H1 (cell line): Measurements from ENCODE around the gene NADSYN1. TPM values are rescaled to one million over a fixed set of nuclear protein-coding genes. Genes with fewer than 3 reads are reported as not detected.

ENCODE experiments used
- CTCF ChIA-PET: fragments of 300-600 bp; sonication (Branson Sonifier 250); formaldehyde crosslinking; loops from one replicate; lab custom pipeline; 2021; ENCODE audit not compliant: partially characterized antibody; lab: Charles Lee
- POLR2A ChIA-PET: fragments of 300-600 bp; sonication (Branson Sonifier 250); formaldehyde crosslinking; loops from one replicate; lab custom pipeline; 2021; ENCODE audit warnings: inconsistent platforms; ENCODE audit not compliant: partially characterized antibody; lab: Charles Lee
- DNase-seq, 2 experiments: peaks; one replicate each; pipeline versions ENCODE4 v3.0.0 to v3.0.0-alpha.2; 2010 to 2022; ENCODE audit warnings: low spot score in 2 of 2, low read depth in 1 of 2, mixed read lengths in 1 of 2
- FAIRE-seq: peaks from 2 replicates; lab custom pipeline; 2011; peaks lifted over from hg19 to GRCh38; lab: Jason Lieb, UNC
- H2AFZ ChIP-seq: 2 replicates; pipeline ENCODE4 v1.8.1; 2012; ENCODE audit warnings: low read length, inconsistent platforms
- H2AK5ac ChIP-seq: 2 replicates; pipeline ENCODE4 v1.6.1; 2013; ENCODE audit warnings: low read depth, low read length
- H2BK120ac ChIP-seq: replicated peaks from 2 replicates; pipeline ENCODE3; 2013; ENCODE audit warnings: low read depth, low read length, inconsistent platforms
- H2BK12ac ChIP-seq: 2 replicates; pipeline ENCODE4 v1.6.1; 2013; ENCODE audit warnings: low read depth, low read length
- H2BK15ac ChIP-seq: 2 replicates; pipeline ENCODE4 v1.6.1; 2013; ENCODE audit warnings: low read length
- H2BK20ac ChIP-seq: 2 replicates; pipeline ENCODE4 v1.6.1; 2013; ENCODE audit warnings: low read length
- H2BK5ac ChIP-seq: 2 replicates; pipeline ENCODE4 v1.6.1; 2013; ENCODE audit warnings: low read depth, low read length
- H3K14ac ChIP-seq: 2 replicates; pipeline ENCODE4 v1.6.1; 2013; ENCODE audit warnings: inconsistent platforms; ENCODE audit not compliant: insufficient read length
- H3K18ac ChIP-seq: 2 replicates; pipeline ENCODE4 v1.6.1; 2013; ENCODE audit warnings: low read length; ENCODE audit errors: extremely low read depth
- H3K23ac ChIP-seq: 2 replicates; pipeline ENCODE4 v1.6.1; 2013; ENCODE audit warnings: inconsistent platforms; ENCODE audit not compliant: insufficient read length
- H3K23me2 ChIP-seq: 2 replicates; pipeline ENCODE4 v1.6.1; 2013; ENCODE audit warnings: low read depth, low read length
- H3K27ac ChIP-seq: 2 replicates; pipeline ENCODE4 v1.6.1; 2011; ENCODE audit warnings: low read depth, low read length, inconsistent platforms
- H3K27me3 ChIP-seq, 4 experiments: replicated peaks in 1 of 4; 1 replicate in 1 of 4; 2 replicates in 3 of 4; pipeline versions ENCODE4 v1.6.1 to v1.8.1; 2011 to 2013; ENCODE audit warnings: low read length in 3 of 4, mild to moderate bottlenecking in 3 of 4, inconsistent platforms in 2 of 4, mixed read lengths in 2 of 4, moderate library complexity in 1 of 4; ENCODE audit not compliant: control insufficient read depth in 3 of 4, insufficient read depth in 3 of 4; ENCODE audit errors: extremely low read depth in 1 of 4
- H3K36me3 ChIP-seq, 4 experiments: 2 replicates each; pipeline versions ENCODE4 v1.6.1 to v1.8.1; 2011 to 2013; ENCODE audit warnings: mild to moderate bottlenecking in 4 of 4, low read length in 3 of 4, moderate library complexity in 2 of 4, control low read depth in 1 of 4, inconsistent platforms in 1 of 4; ENCODE audit not compliant: insufficient read depth in 4 of 4, control insufficient read depth in 2 of 4
- H3K4ac ChIP-seq: replicated peaks from 2 replicates; pipeline ENCODE3; 2013; ENCODE audit warnings: low read length, low read depth, mixed read lengths, inconsistent platforms; ENCODE audit not compliant: insufficient read length
- H3K4me1 ChIP-seq, 4 experiments: replicated peaks in 1 of 4; 1 replicate in 1 of 4; 2 replicates in 3 of 4; pipeline versions ENCODE4 v1.6.1 to v1.8.1; 2011 to 2013; ENCODE audit warnings: low read length in 3 of 4, inconsistent platforms in 2 of 4, mixed read lengths in 1 of 4; ENCODE audit not compliant: insufficient read depth in 4 of 4, control insufficient read depth in 3 of 4
- H3K4me2 ChIP-seq, 2 experiments: 2 replicates each; pipeline versions ENCODE4 v1.6.1 to v1.8.1; 2011 to 2013; ENCODE audit warnings: low read depth in 2 of 2, low read length in 2 of 2, control low read depth in 1 of 2, inconsistent platforms in 1 of 2, mild to moderate bottlenecking in 1 of 2; ENCODE audit not compliant: insufficient read depth in 1 of 2
- H3K4me3 ChIP-seq, 4 experiments: fragments of 200-600, 300-600 bp in 1 of 4; sonication (generic), shearing (Covaris generic), sonication (Bioruptor Twin) in 1 of 4; 2 replicates each; pipeline versions ENCODE4 v1.5.1 to v1.8.1; 2011 to 2016; ENCODE audit warnings: low read length in 4 of 4, low read depth in 3 of 4, control low read depth in 2 of 4, inconsistent platforms in 2 of 4, mild to moderate bottlenecking in 2 of 4, mixed read lengths in 1 of 4, moderate library complexity in 1 of 4; ENCODE audit not compliant: insufficient read depth in 2 of 4; ENCODE audit errors: extremely low read depth in 1 of 4
- H3K56ac ChIP-seq: replicated peaks from 2 replicates; pipeline ENCODE3; 2013; ENCODE audit warnings: low read depth, mild to moderate bottlenecking, mixed read lengths, low read length, inconsistent platforms; ENCODE audit not compliant: insufficient read length
- H3K79me1 ChIP-seq: 2 replicates; pipeline ENCODE4 v1.6.1; 2013; ENCODE audit warnings: low read depth, low read length, control low read depth
- H3K79me2 ChIP-seq, 2 experiments: 2 replicates each; pipeline versions ENCODE4 v1.6.1 to v1.8.1; 2012 to 2013; ENCODE audit warnings: low read length in 2 of 2, mild to moderate bottlenecking in 2 of 2, inconsistent platforms in 1 of 2; ENCODE audit not compliant: insufficient read depth in 2 of 2, control insufficient read depth in 1 of 2
- H3K9ac ChIP-seq, 4 experiments: replicated peaks in 1 of 4; 1 replicate in 1 of 4; 2 replicates in 3 of 4; pipeline versions ENCODE4 v1.6.1 to v1.8.1; 2011 to 2013; ENCODE audit warnings: low read depth in 3 of 4, low read length in 3 of 4, control low read depth in 2 of 4, mild to moderate bottlenecking in 2 of 4, moderate library complexity in 2 of 4, inconsistent platforms in 1 of 4; ENCODE audit errors: extremely low read depth in 1 of 4
- H3K9me3 ChIP-seq, 2 experiments: 2 replicates each; pipeline versions ENCODE4 v1.6.1 to v1.8.1; 2012 to 2013; ENCODE audit warnings: mild to moderate bottlenecking in 2 of 2, moderate library complexity in 2 of 2, control low read depth in 1 of 2, inconsistent platforms in 1 of 2, low read depth in 1 of 2, low read length in 1 of 2, mixed read lengths in 1 of 2; ENCODE audit not compliant: insufficient read depth in 2 of 2
- H4K20me1 ChIP-seq, 2 experiments: replicated peaks in 1 of 2; 2 replicates each; pipeline versions ENCODE3 to v1.8.1; 2011 to 2013; ENCODE audit warnings: inconsistent platforms in 2 of 2, low read length in 2 of 2, mild to moderate bottlenecking in 1 of 2; ENCODE audit not compliant: insufficient read depth in 2 of 2, control insufficient read depth in 1 of 2
- H4K5ac ChIP-seq: 2 replicates; pipeline ENCODE4 v1.6.1; 2013; ENCODE audit warnings: low read length, low read depth, mixed read lengths, inconsistent platforms; ENCODE audit not compliant: insufficient read length
- H4K8ac ChIP-seq: 2 replicates; pipeline ENCODE4 v1.8.0; 2013; ENCODE audit warnings: mild to moderate bottlenecking, moderate library complexity, low read length, inconsistent platforms; ENCODE audit not compliant: insufficient read depth; ENCODE audit errors: extremely low read depth
- H4K91ac ChIP-seq: replicated peaks from 2 replicates; pipeline ENCODE3; 2013; ENCODE audit warnings: low read length, mixed read lengths, inconsistent platforms; ENCODE audit not compliant: insufficient read length
- CTCF ChIP-seq, 3 experiments: IDR thresholded peaks; 1 replicate in 2 of 3; 2 replicates in 1 of 3; pipeline versions ENCODE4 v1.5.1 to v1.6.1; 2011; ENCODE audit warnings: low read length in 3 of 3, mild to moderate bottlenecking in 3 of 3, inconsistent platforms in 2 of 3, low read depth in 1 of 3, moderate library complexity in 1 of 3; ENCODE audit not compliant: insufficient read depth in 1 of 3; ENCODE audit errors: control extremely low read depth in 1 of 3
- WGBS, 2 experiments: shearing (Covaris generic) in 1 of 2; methylation state at CpG; one replicate each; pipeline versions ENCODE4 v1.1.6 to v1.1.7; 2013 to 2015; ENCODE audit warnings: low lambda C conversion rate in 2 of 2, mixed read lengths in 2 of 2, inconsistent platforms in 1 of 2, low coverage in 1 of 2, missing lambda C conversion rate in 1 of 2; ENCODE audit not compliant: insufficient replicate concordance in 2 of 2, insufficient coverage in 1 of 2, insufficient read length in 1 of 2; ENCODE audit errors: extremely low coverage in 1 of 2, missing lambda C conversion rate in 1 of 2; 5-methylcytosine and 5-hydroxymethylcytosine counted together
- polyA plus RNA-seq, 7 experiments: library from polyadenylated mRNA; depleted of rRNA in 3 of 7; stranded (reverse) in 5 of 7; unstranded in 2 of 7; fragments of >200 nt in 5 of 7; fragments of 200-250 nt in 2 of 7; gene quantifications; 1 replicate in 5 of 7; 2 replicates in 1 of 7; 4 replicates in 1 of 7; pipeline versions ENCODE4 v1.2.1 to v1.2.3, GENCODE V29; 2011 to 2013; ENCODE audit warnings: missing spikeins in 2 of 7, mixed read lengths in 2 of 7
- total RNA-seq: library from RNA; stranded (reverse); fragmentation: NEBNext Ultra II Directional; extraction: Animal tissue kit (Norgen Biotek cat#: 25700); gene quantifications from 2 replicates; pipeline ENCODE4 v1.2.1, GENCODE V29; 2021

Gene NADSYN1
- total and polyA plus RNA-seq, 2 of the 8 experiments (the other 6 are each of a cell fraction or from before 2014, with no cell fraction given): 38.3 to 38.6 TPM

DNA sequence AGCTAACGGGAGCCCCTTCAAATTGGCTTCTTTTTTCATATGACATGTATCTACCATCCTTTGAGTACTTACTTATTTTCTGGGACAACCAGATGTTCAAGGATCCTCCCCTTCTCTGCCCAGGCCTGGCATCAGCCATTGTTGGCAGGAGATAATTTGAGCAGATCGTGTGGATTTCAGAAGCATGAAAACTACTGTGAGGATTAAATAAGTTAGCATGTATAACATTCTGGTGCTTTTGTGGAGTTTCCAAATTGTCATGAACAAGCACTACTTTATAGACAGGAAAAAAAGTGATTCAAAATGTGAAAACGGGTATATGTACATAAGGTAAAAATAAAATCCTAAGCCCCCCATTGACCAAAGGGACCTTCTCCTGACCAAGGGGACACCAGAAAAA lies 2.1 kb upstream of the NADSYN1 start:
- Histone ChIP-seq H3K18ac (no peak overlapping the region), H4K20me1 (peaks cover 0 to 15% of the 10 kb centered on the region in 2 experiments), H3K79me2 (peaks cover 0 to 46% of the 10 kb centered on the region in 2 experiments; a peak in 3 of 4 replicates), H3K14ac (no peak overlapping the region), H3K9me3 (no peaks in the 10 kb centered on the region), H2BK15ac (no peak overlapping the region), H2AFZ (no peak overlapping the region), H2BK20ac (no peak overlapping the region), H3K23me2 (peaks cover 21% of the 10 kb centered on the region), H3K4me3 (no peak overlapping the region), H3K9ac (no peak overlapping the region), H2BK12ac (no peak overlapping the region), H3K36me3 (peaks cover 0 to 25% (median 4%) of the 10 kb centered on the region in 4 experiments; a peak in 4 of 8 replicates), H2BK5ac (no peak overlapping the region), H4K8ac (no peak overlapping the region), H4K91ac (peak overlapping the region; percentile 30), H3K27ac (no peak overlapping the region), H3K4ac (no peak overlapping the region), H3K4me2 (peak overlapping the region in 1 of 2 experiments; percentile 97; a peak in 1 of 4 replicates), H4K5ac (no peak overlapping the region), H3K56ac (no peak overlapping the region), H2BK120ac (no peak overlapping the region), H3K23ac (no peak overlapping the region), H3K79me1 (peaks cover 8% of the 10 kb centered on the region; the same call in 1 of the 2 replicates), H2AK5ac (no peak overlapping the region), H3K27me3 (no peaks in the 10 kb centered on the region), H3K4me1 (peaks cover 3 to 19% (median 9%) of the 10 kb centered on the region in 4 experiments; a peak in 6 of 7 replicates)
- ChIA-PET CTCF (interaction anchor here (1.0 kb wide), 1 partner anchor 31 kb away, joined by 4 read pairs; no protein-coding TSS in a partner anchor), POLR2A (interaction anchor here (1.6 kb wide), 1 partner anchor 114 kb away, joined by 5 read pairs; the partner anchor contains the start of gene KRTAP5-10)
- FAIRE-seq (no peak), DNase-seq (no peak)
- WGBS, 2 experiments: 84% methylated on average over 3 of the region's 3 CpGs; no CpG with 5 or more reads in 1 of the 2 experiments
- no peak for TF ChIP-seq CTCF (IDR thresholded peaks at IDR 0.05; ENCODE audit: control extremely low read depth in 1 of 3, insufficient read depth in 1 of 3, low read depth in 1 of 3, low read length in 3 of 3)
